ENCODE measurements around the gene PLEKHA7. TPM values are rescaled to one million over a fixed set of nuclear protein-coding genes. Genes with fewer than 3 reads are reported as not detected.
"Not testable (repeated sequence)": the region's sequence is repeated elsewhere in the genome, so short reads cannot be mapped to it uniquely, and the experiment has no call there.

Gene PLEKHA7
- total RNA-seq, 1 experiment from 2014 or later, result 57.6 TPM

- intact Hi-C loops (cut with micrococcal nuclease; ENCODE audit: unreplicated experiment), result no loop called here
- CTCF ChIA-PET, result interaction anchor here (1.0 kb wide), 1 partner anchor 62 kb away, joined by 3 read pairs; no protein-coding TSS in a partner anchor
- Mint-ChIP-seq H3K36me3 (ENCODE audit: insufficient read depth, unreplicated experiment) (peaks cover 12% of the 10 kb centered on the region), H3K9me3 (ENCODE audit: unreplicated experiment) (no peaks in the 10 kb centered on the region), H3K27me3 (ENCODE audit: insufficient read depth, unreplicated experiment) (no peaks in the 10 kb centered on the region), H3K27ac (ENCODE audit: unreplicated experiment) (no peak overlapping the region), H3K4me1 (ENCODE audit: low read depth, unreplicated experiment) (peaks cover 12% of the 10 kb centered on the region), H3K4me3 (ENCODE audit: unreplicated experiment) (no peak overlapping the region)
- Histone ChIP-seq H3K36me3 (ENCODE audit: control insufficient read depth, insufficient read depth, low read length) (0 out of 2 replicates have a peak, but pooled peaks cover 3% of the 10 kb centered on the region), H3K27me3 (replicated peaks; ENCODE audit: control insufficient read depth, insufficient read depth, low read length) (no peaks in the 10 kb centered on the region), H3K4me1 (peaks cover 12% of the 10 kb centered on the region), H3K9me3 (no peaks in the 10 kb centered on the region), H3K4me3 (ENCODE audit: low read depth, low read length) (no peak overlapping the region)
- no peak for DNase-seq
- POLR2A ChIA-PET, result no interaction called here
- no TSS peak for BruUV-seq (replicated peaks)
- TF ChIP-seq, protein P1, sequence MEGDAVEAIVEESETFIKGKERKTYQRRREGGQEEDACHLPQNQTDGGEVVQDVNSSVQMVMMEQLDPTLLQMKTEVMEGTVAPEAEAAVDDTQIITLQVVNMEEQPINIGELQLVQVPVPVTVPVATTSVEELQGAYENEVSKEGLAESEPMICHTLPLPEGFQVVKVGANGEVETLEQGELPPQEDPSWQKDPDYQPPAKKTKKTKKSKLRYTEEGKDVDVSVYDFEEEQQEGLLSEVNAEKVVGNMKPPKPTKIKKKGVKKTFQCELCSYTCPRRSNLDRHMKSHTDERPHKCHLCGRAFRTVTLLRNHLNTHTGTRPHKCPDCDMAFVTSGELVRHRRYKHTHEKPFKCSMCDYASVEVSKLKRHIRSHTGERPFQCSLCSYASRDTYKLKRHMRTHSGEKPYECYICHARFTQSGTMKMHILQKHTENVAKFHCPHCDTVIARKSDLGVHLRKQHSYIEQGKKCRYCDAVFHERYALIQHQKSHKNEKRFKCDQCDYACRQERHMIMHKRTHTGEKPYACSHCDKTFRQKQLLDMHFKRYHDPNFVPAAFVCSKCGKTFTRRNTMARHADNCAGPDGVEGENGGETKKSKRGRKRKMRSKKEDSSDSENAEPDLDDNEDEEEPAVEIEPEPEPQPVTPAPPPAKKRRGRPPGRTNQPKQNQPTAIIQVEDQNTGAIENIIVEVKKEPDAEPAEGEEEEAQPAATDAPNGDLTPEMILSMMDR (IDR thresholded peaks at IDR 0.05; ENCODE audit: insufficient read depth in 1 of 2, low read depth in 1 of 2, low read length in 1 of 2, severe bottlenecking in 1 of 2, unreplicated experiment in 1 of 2), result no peak
These were observed 13.2 kb downstream of the PLEKHA7 start for GRCh38 chr11:17000987-17001386.

DNA sequence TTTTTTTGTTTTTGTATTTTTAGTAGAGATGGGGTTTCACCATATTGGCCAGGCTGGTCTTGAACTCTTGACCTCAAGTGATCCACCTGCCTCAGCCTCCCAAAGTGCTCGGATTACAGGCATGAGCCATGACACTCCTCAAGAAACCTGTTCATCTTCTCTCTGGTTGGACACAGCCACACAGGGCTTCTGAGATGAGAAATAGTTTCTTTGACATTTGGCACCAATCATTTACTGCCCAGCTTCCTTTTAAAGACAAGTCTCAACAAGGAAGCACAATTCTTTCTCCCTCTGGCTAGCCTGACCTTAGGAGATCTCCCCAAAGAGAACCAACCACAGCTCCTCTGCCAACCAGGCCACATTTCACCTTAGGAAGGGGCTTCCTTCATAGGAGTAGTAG lies 14.0 kb downstream of the PLEKHA7 start:
- H3K27me3 Mint-ChIP-seq (ENCODE audit: insufficient read depth, unreplicated experiment); H3K4me3 ChIP-seq (ENCODE audit: low read depth, low read length); H3K27me3 ChIP-seq (replicated peaks; ENCODE audit: control insufficient read depth, insufficient read depth, low read length); H3K27ac Mint-ChIP-seq (ENCODE audit: unreplicated experiment); POLR2A ChIA-PET; H3K4me1 Mint-ChIP-seq (ENCODE audit: low read depth, unreplicated experiment); H3K36me3 ChIP-seq (ENCODE audit: control insufficient read depth, insufficient read depth, low read length); DNase-seq; H3K9me3 ChIP-seq; H3K4me3 Mint-ChIP-seq (ENCODE audit: unreplicated experiment); BruUV-seq (replicated peaks); intact Hi-C loops (cut with micrococcal nuclease; ENCODE audit: unreplicated experiment); H3K9me3 Mint-ChIP-seq (ENCODE audit: unreplicated experiment): not testable (repeated sequence)
- H3K4me1 ChIP-seq, result peaks cover 12% of the 10 kb centered on the region
- CTCF ChIA-PET, result interaction anchor here (1.0 kb wide), 1 partner anchor 63 kb away, joined by 3 read pairs; no protein-coding TSS in a partner anchor
- peaks cover 12% of the 10 kb centered on the region for H3K36me3 Mint-ChIP-seq (ENCODE audit: insufficient read depth, unreplicated experiment)

DNA sequence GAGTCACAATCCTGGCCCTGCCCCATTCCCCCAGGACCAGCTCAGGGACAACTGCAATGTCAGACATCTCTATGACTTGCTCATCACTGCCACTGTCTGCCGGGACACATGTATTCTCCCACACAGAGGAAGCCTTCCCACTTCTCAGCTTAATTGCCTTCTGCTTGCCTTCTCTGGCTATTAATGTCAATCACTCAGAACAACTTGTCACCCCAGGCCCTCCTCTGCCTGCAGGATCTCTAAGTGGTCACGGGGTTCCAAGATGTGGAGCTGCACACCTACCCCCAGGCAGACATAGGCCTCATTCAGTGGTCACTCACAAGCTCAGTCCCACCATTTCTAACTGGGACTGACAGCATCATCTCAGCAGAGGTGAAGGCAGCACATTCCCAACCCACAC lies 15.1 kb downstream of the PLEKHA7 start:
- POLR2A ChIA-PET, result no interaction called here
- intact Hi-C loops (cut with micrococcal nuclease; ENCODE audit: unreplicated experiment), result no loop called here
- H3K27me3 Mint-ChIP-seq (ENCODE audit: insufficient read depth, unreplicated experiment), result no peaks in the 10 kb centered on the region
- Histone ChIP-seq H3K27me3 (replicated peaks; ENCODE audit: control insufficient read depth, insufficient read depth, low read length) (no peaks in the 10 kb centered on the region), H3K9me3 (no peaks in the 10 kb centered on the region), H3K36me3 (ENCODE audit: control insufficient read depth, insufficient read depth, low read length) (0 out of 2 replicates have a peak, but pooled peaks cover 3% of the 10 kb centered on the region), H3K4me3 (ENCODE audit: low read depth, low read length) (no peak overlapping the region), H3K4me1 (peaks cover 5% of the 10 kb centered on the region)
- CTCF ChIA-PET, result no interaction called here
- BruUV-seq (replicated peaks), result no TSS peak
- no peak for DNase-seq
- peaks cover 12% of the 10 kb centered on the region for H3K36me3 Mint-ChIP-seq (ENCODE audit: insufficient read depth, unreplicated experiment)
- no peaks in the 10 kb centered on the region for H3K4me1 Mint-ChIP-seq (ENCODE audit: low read depth, unreplicated experiment)
- no peak overlapping the region for H3K27ac Mint-ChIP-seq (ENCODE audit: unreplicated experiment)
- H3K4me3 Mint-ChIP-seq (ENCODE audit: unreplicated experiment), result no peak overlapping the region
- no peaks in the 10 kb centered on the region for H3K9me3 Mint-ChIP-seq (ENCODE audit: unreplicated experiment)
- TF ChIP-seq, protein P1 (IDR thresholded peaks at IDR 0.05; ENCODE audit: insufficient read depth in 1 of 2, low read depth in 1 of 2, low read length in 1 of 2, severe bottlenecking in 1 of 2, unreplicated experiment in 1 of 2), result no peak

DNA sequence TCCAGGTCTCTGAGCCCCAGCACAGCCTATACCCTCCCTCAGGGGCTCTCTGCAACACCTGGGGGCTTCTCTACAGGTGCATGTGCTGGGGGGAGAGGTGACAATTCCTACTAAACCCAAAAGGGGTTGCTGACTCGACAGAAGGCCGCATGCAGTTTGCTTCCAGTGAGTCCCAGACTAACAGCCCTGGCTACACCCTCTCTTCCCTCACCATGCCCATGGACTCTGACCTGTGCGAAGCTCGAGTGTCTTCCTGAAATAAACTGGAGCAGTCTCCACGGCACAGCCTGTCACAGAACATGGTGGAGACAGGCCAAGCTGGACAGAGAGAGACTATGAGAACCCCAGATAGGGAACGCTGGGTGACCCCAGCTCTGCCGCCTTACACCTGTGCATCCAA lies 16.6 kb downstream of the PLEKHA7 start:
- BruUV-seq (replicated peaks), result no TSS peak
- intact Hi-C loops (cut with micrococcal nuclease; ENCODE audit: unreplicated experiment), result no loop called here
- no peaks in the 10 kb centered on the region for H3K27me3 Mint-ChIP-seq (ENCODE audit: insufficient read depth, unreplicated experiment)
- no peak overlapping the region for H3K27ac Mint-ChIP-seq (ENCODE audit: unreplicated experiment)
- peaks cover 7% of the 10 kb centered on the region for H3K36me3 Mint-ChIP-seq (ENCODE audit: insufficient read depth, unreplicated experiment)
- Histone ChIP-seq H3K9me3 (no peaks in the 10 kb centered on the region), H3K4me1 (peaks cover 5% of the 10 kb centered on the region; the same call in 1 of the 2 replicates), H3K36me3 (ENCODE audit: control insufficient read depth, insufficient read depth, low read length) (0 out of 2 replicates have a peak, but pooled peaks cover 1% of the 10 kb centered on the region), H3K27me3 (replicated peaks; ENCODE audit: control insufficient read depth, insufficient read depth, low read length) (no peaks in the 10 kb centered on the region), H3K4me3 (ENCODE audit: low read depth, low read length) (no peak overlapping the region)
- no peak for DNase-seq
- H3K9me3 Mint-ChIP-seq (ENCODE audit: unreplicated experiment), result no peaks in the 10 kb centered on the region
- ChIA-PET CTCF (interaction anchor here (0.6 kb wide), 1 partner anchor 38 kb away, joined by 5 read pairs; no protein-coding TSS in a partner anchor), POLR2A (no interaction called here)
- TF ChIP-seq, protein P1 (IDR thresholded peaks at IDR 0.05; ENCODE audit: insufficient read depth in 1 of 2, low read depth in 1 of 2, low read length in 1 of 2, severe bottlenecking in 1 of 2, unreplicated experiment in 1 of 2), result no peak
- H3K4me1 Mint-ChIP-seq (ENCODE audit: low read depth, unreplicated experiment), result no peaks in the 10 kb centered on the region
- no peak overlapping the region for H3K4me3 Mint-ChIP-seq (ENCODE audit: unreplicated experiment)

Measured in Caco-2 (cell line).